HepG2 (cell line): ENCODE results near the gene EEF2. TPM values are rescaled to one million over a fixed set of nuclear protein-coding genes. Genes with fewer than 3 reads are reported as not detected.

Experiments used
- ADNP ChIP-seq: sonication (generic); formaldehyde crosslinking; IDR thresholded peaks from 2 replicates; pipeline ENCODE4 v1.4.0; 2020; ENCODE audit warnings: missing genetic modification reagents
- AKAP8 ChIP-seq: sonication (generic); formaldehyde crosslinking; IDR thresholded peaks from 2 replicates; pipeline ENCODE4 v1.5.1; 2020; ENCODE audit warnings: mild to moderate bottlenecking, missing genetic modification reagents
- ARNT2 ChIP-seq: sonication (generic); formaldehyde crosslinking; IDR thresholded peaks from 2 replicates; pipeline ENCODE4 v1.8.0; 2022; ENCODE audit warnings: mild to moderate bottlenecking, low read depth, missing genetic modification reagents, moderate library complexity
- CREBL2 ChIP-seq: sonication (generic); formaldehyde crosslinking; IDR thresholded peaks from 2 replicates; pipeline ENCODE4 v1.8.1; 2023; ENCODE audit warnings: missing genetic modification reagents, mild to moderate bottlenecking, borderline replicate concordance
- ETS1 ChIP-seq: sonication (generic); formaldehyde crosslinking; IDR thresholded peaks from 2 replicates; pipeline ENCODE4 v1.4.0; 2020; ENCODE audit warnings: missing genetic modification reagents
- FLYWCH1 ChIP-seq: sonication (generic); formaldehyde crosslinking; IDR thresholded peaks from 2 replicates; pipeline ENCODE4 v1.8.1; 2023; ENCODE audit warnings: mild to moderate bottlenecking, missing genetic modification reagents
- GPN1 ChIP-seq: sonication (generic); formaldehyde crosslinking; IDR thresholded peaks from 2 replicates; pipeline ENCODE4 v1.5.1; 2020; ENCODE audit warnings: missing genetic modification reagents, borderline replicate concordance
- GRHL1 ChIP-seq: sonication (generic); formaldehyde crosslinking; conservative IDR thresholded peaks from 2 replicates; pipeline ENCODE4 v1.8.0; 2022; ENCODE audit warnings: missing genetic modification reagents
- KAT2B ChIP-seq: fragments of 150-350 bp; IDR thresholded peaks from 2 replicates; pipeline ENCODE4 v1.6.1; 2014; ENCODE audit warnings: low read depth, low read length, borderline replicate concordance
- KLF13 ChIP-seq: sonication (generic); formaldehyde crosslinking; IDR thresholded peaks from 2 replicates; pipeline ENCODE4 v1.4.0; 2020; ENCODE audit warnings: mild to moderate bottlenecking, missing genetic modification reagents
- LBX2 ChIP-seq: sonication (generic); formaldehyde crosslinking; IDR thresholded peaks from 2 replicates; pipeline ENCODE4 v1.5.0; 2020; ENCODE audit warnings: missing genetic modification reagents, mild to moderate bottlenecking, borderline replicate concordance
- MBNL3 ChIP-seq: fragments of 250-450 bp; sonication (Bioruptor Pico); conservative IDR thresholded peaks from 2 replicates; pipeline ENCODE4 v1.8.0; 2022; ENCODE audit warnings: mild to moderate bottlenecking, inconsistent platforms
- NCOA5 ChIP-seq: sonication (generic); formaldehyde crosslinking; IDR thresholded peaks from 2 replicates; pipeline ENCODE4 v1.4.0; 2020; ENCODE audit warnings: missing genetic modification reagents
- NFE2L1 ChIP-seq: sonication (generic); formaldehyde crosslinking; IDR thresholded peaks from 2 replicates; pipeline ENCODE4 v1.4.0; 2020; ENCODE audit warnings: missing genetic modification reagents, mild to moderate bottlenecking, borderline replicate concordance
- SOX5 ChIP-seq: IDR thresholded peaks from 2 replicates; pipeline ENCODE4 v1.6.1; 2016; ENCODE audit warnings: borderline replicate concordance
- TBX2 ChIP-seq: sonication (generic); formaldehyde crosslinking; IDR thresholded peaks from 2 replicates; pipeline ENCODE4 v1.5.0; 2020; ENCODE audit warnings: missing genetic modification reagents, mild to moderate bottlenecking, borderline replicate concordance
- TP53 ChIP-seq: sonication (generic); formaldehyde crosslinking; conservative IDR thresholded peaks from 2 replicates; pipeline ENCODE4 v1.4.0; 2020; ENCODE audit warnings: missing genetic modification reagents
- ZBED4 ChIP-seq: sonication (generic); formaldehyde crosslinking; IDR thresholded peaks from 2 replicates; pipeline ENCODE4 v1.4.0; 2020; ENCODE audit warnings: missing genetic modification reagents, borderline replicate concordance
- ZBTB7B ChIP-seq: sonication (generic); formaldehyde crosslinking; IDR thresholded peaks from 2 replicates; pipeline ENCODE4 v1.4.0; 2020; ENCODE audit warnings: missing genetic modification reagents
- ZFY ChIP-seq: sonication (generic); formaldehyde crosslinking; IDR thresholded peaks from 2 replicates; pipeline ENCODE4 v1.4.0; 2020; ENCODE audit warnings: missing genetic modification reagents
- ZNF143 ChIP-seq: sonication (generic); formaldehyde crosslinking; IDR thresholded peaks from 2 replicates; pipeline ENCODE4 v1.4.0; 2020; ENCODE audit warnings: missing genetic modification reagents
- ZNF629 ChIP-seq: sonication (generic); formaldehyde crosslinking; conservative IDR thresholded peaks from 2 replicates; pipeline ENCODE4 v1.5.0; 2020; ENCODE audit warnings: missing genetic modification reagents
- ZNF746 ChIP-seq: sonication (generic); formaldehyde crosslinking; IDR thresholded peaks from 2 replicates; pipeline ENCODE4 v1.8.0; 2022; ENCODE audit warnings: mild to moderate bottlenecking, missing genetic modification reagents
- polyA plus RNA-seq, 8 experiments: library from polyadenylated mRNA; depleted of rRNA in 3 of 8; stranded (reverse) in 7 of 8; unstranded in 1 of 8; fragments of >200 nt; fragmentation: Illumina TruSeq in 4 of 8; extraction: Trizol in 4 of 8; gene quantifications; 2 replicates each; pipeline versions ENCODE4 v1.2.1 to v1.2.3, GENCODE V29; 2011 to 2016; ENCODE audit warnings: low read depth in 4 of 8, missing spikeins in 1 of 8, mixed read lengths in 1 of 8; ENCODE audit not compliant: insufficient read depth in 1 of 8
- total RNA-seq, 5 experiments: library from RNA; depleted of rRNA; stranded (reverse); fragments of >200 nt; fragmentation: Illumina TruSeq; extraction: Trizol; gene quantifications; 2 replicates each; pipeline ENCODE4 v1.2.3, GENCODE V29; 2016; ENCODE audit warnings: low read depth in 1 of 5

EEF2 gene
- total and polyA plus RNA-seq, 2 of the 13 experiments (the other 11 are each of a cell fraction or from before 2014, with no cell fraction given), result 1,441 to 1,777 TPM

- TF ChIP-seq TBX2 (CRISPR knock-in tag), result peak; percentile 84
- no peak for TF ChIP-seq MBNL3 (CRISPR knock-in tag)
- TF ChIP-seq ARNT2 (CRISPR knock-in tag), result no peak; the same call in 1 of the 2 replicates
- TF ChIP-seq KAT2B, result no peak
- no peak for TF ChIP-seq NFE2L1
- no peak for TF ChIP-seq KLF13
- TF ChIP-seq ETS1 (CRISPR knock-in tag), result no peak
- TF ChIP-seq ADNP (CRISPR knock-in tag), result no peak
- TF ChIP-seq ZFY (CRISPR knock-in tag), result peak; percentile 60; the same call in 1 of the 2 replicates
- TF ChIP-seq SOX5 (CRISPR knock-in tag), result no peak
- peak; percentile 70; the same call in 1 of the 2 replicates for TF ChIP-seq AKAP8
- TF ChIP-seq ZNF629 (CRISPR knock-in tag), result no peak
- TF ChIP-seq ZNF143 (CRISPR knock-in tag), result peak; percentile 63; the same call in 1 of the 2 replicates
- no peak for TF ChIP-seq GPN1 (CRISPR knock-in tag)
- no peak for TF ChIP-seq GRHL1 (CRISPR knock-in tag)
- no peak for TF ChIP-seq ZBTB7B (CRISPR knock-in tag)
- TF ChIP-seq ZNF746 (CRISPR knock-in tag), result no peak
- no peak for TF ChIP-seq TP53 (CRISPR knock-in tag)
- no peak for TF ChIP-seq NCOA5 (CRISPR knock-in tag)
- no peak for TF ChIP-seq ZBED4
- TF ChIP-seq FLYWCH1 (CRISPR knock-in tag), result no peak
- TF ChIP-seq CREBL2, result no peak
- no peak for TF ChIP-seq LBX2 (CRISPR knock-in tag)
Observed at GRCh38 chr19:3970808-3971598, 14.3 kb downstream of the EEF2 start, which contains the start of gene DAPK3 (continued).
